Activated gamma-delta T cell (primary cell): ENCODE data around the gene ITPRIPL1.
A peak's percentile ranks its signal among the peaks of the same experiment; 100 is the strongest.

Experiments used
- DNase-seq: peaks from one replicate; lab custom pipeline; 2025; lab: John Stamatoyannopoulos, UW

The ITPRIPL1 gene

GRCh38 chr2:96359310-96359709 is 34.2 kb downstream of the ITPRIPL1 start:
- DNase-seq, result peak; percentile 12

- DNase-seq, result no peak
Measured at GRCh38 chr2:96359866-96360265, 34.7 kb downstream of the ITPRIPL1 start.

GRCh38 chr2:96361751-96362150 is 36.6 kb downstream of the ITPRIPL1 start:
- DNase-seq, result no peak

GRCh38 chr2:96369186-96369585 is 44.1 kb downstream of the ITPRIPL1 start:
- no peak for DNase-seq

- no peak for DNase-seq
Measured at GRCh38 chr2:96374211-96374951, 49.3 kb downstream of the ITPRIPL1 start.
